PC-9 (cell line): ENCODE results near the gene MRPS27. TPM values are rescaled to one million over a fixed set of nuclear protein-coding genes. Genes with fewer than 3 reads are reported as not detected.

ENCODE experiments used
- BruUV-seq: library from RNA; stranded (reverse); fragments of 400-500 nt; replicated peaks from 2 replicates; lab custom pipeline; 2021; lab: Mats Ljungman, UMichigan
- CTCF ChIA-PET: fragments of 300-600 bp; sonication (Branson Sonifier 250); formaldehyde crosslinking; loops from one replicate; lab custom pipeline; 2022; ENCODE audit warnings: antibody characterized with exemption; lab: Charles Lee
- POLR2A ChIA-PET: fragments of 300-600 bp; sonication (Branson Sonifier 250); formaldehyde crosslinking; loops from one replicate; lab custom pipeline; 2022; ENCODE audit warnings: antibody characterized with exemption; ENCODE audit not compliant: unreplicated experiment; lab: Charles Lee
- DNase-seq, 2 experiments: peaks; one replicate each; pipeline versions ENCODE4 v3.0.0 to v3.0.0-alpha.2; 2015 to 2022; ENCODE audit warnings: mixed read lengths in 1 of 2
- H2AFZ ChIP-seq: fragments of 200-600 bp; sonication (generic); 2 replicates; pipeline ENCODE4 v1.8.1; 2017; ENCODE audit warnings: antibody characterized with exemption
- H3F3A ChIP-seq: fragments of 200-600 bp; sonication (generic); 2 replicates; pipeline ENCODE4 v1.8.1; 2017; ENCODE audit warnings: antibody characterized with exemption, mild to moderate bottlenecking, low read depth; ENCODE audit not compliant: insufficient read depth
- H3K27ac ChIP-seq: fragments of 200-600 bp; sonication (generic); 2 replicates; pipeline ENCODE4 v1.6.1; 2016; ENCODE audit warnings: mixed run types
- H3K27me3 ChIP-seq: fragments of 200-600 bp; sonication (generic); 2 replicates; pipeline ENCODE4 v1.6.1; 2016; ENCODE audit warnings: low read depth, mixed run types; ENCODE audit not compliant: insufficient read depth
- H3K36me3 ChIP-seq: fragments of 200-600 bp; sonication (generic); 2 replicates; pipeline ENCODE4 v1.6.1; 2016; ENCODE audit warnings: low read depth, mixed run types
- H3K4me1 ChIP-seq: fragments of 200-600 bp; sonication (generic); replicated peaks from 2 replicates; pipeline ENCODE4 v1.6.1; 2016; ENCODE audit warnings: mixed run types; ENCODE audit not compliant: insufficient read depth
- H3K4me2 ChIP-seq: fragments of 200-600 bp; sonication (generic); 2 replicates; pipeline ENCODE4 v1.6.1; 2017; ENCODE audit warnings: mixed run types
- H3K4me3 ChIP-seq: fragments of 200-600 bp; sonication (generic); 2 replicates; pipeline ENCODE4 v1.6.1; 2016; ENCODE audit warnings: mixed run types
- H3K79me2 ChIP-seq: fragments of 200-600 bp; sonication (generic); 2 replicates; pipeline ENCODE4 v1.6.1; 2017; ENCODE audit warnings: low read depth, mixed run types
- H3K9me2 ChIP-seq: fragments of 200-600 bp; sonication (generic); 2 replicates; pipeline ENCODE4 v1.8.1; 2017; ENCODE audit warnings: mild to moderate bottlenecking; ENCODE audit not compliant: insufficient read depth
- H3K9me3 ChIP-seq: fragments of 200-600 bp; sonication (generic); 2 replicates; pipeline ENCODE4 v1.8.1; 2016; ENCODE audit warnings: low read depth; ENCODE audit not compliant: insufficient read depth
- H4K20me1 ChIP-seq: fragments of 200-600 bp; sonication (generic); 2 replicates; pipeline ENCODE4 v1.8.1; 2017; ENCODE audit not compliant: insufficient read depth
- EZH2 ChIP-seq: fragments of 200-600 bp; sonication (generic); IDR thresholded peaks from 2 replicates; pipeline ENCODE4 v1.8.0; 2017; ENCODE audit warnings: antibody characterized with exemption, low read depth
- intact Hi-C: fragments of 100-400 bp; cut with micrococcal nuclease; formaldehyde crosslinking; loops from one replicate; pipeline ENCODE4 v1.10.0; 2022; ENCODE audit not compliant: unreplicated experiment
- total RNA-seq: library from RNA; stranded (reverse); gene quantifications from 2 replicates; pipeline ENCODE4 v1.2.3, GENCODE V29; 2021
- TF ChIP-seq, protein P1 (sequence below): fragments of 200-600 bp; sonication (generic); conservative IDR thresholded peaks from 2 replicates; pipeline ENCODE4 v1.6.1; 2017; ENCODE audit warnings: mixed run types, antibody characterized with exemption, mild to moderate bottlenecking, moderate library complexity

Gene MRPS27
- total RNA-seq, 1 experiment from 2014 or later = 71.0 TPM

DNA sequence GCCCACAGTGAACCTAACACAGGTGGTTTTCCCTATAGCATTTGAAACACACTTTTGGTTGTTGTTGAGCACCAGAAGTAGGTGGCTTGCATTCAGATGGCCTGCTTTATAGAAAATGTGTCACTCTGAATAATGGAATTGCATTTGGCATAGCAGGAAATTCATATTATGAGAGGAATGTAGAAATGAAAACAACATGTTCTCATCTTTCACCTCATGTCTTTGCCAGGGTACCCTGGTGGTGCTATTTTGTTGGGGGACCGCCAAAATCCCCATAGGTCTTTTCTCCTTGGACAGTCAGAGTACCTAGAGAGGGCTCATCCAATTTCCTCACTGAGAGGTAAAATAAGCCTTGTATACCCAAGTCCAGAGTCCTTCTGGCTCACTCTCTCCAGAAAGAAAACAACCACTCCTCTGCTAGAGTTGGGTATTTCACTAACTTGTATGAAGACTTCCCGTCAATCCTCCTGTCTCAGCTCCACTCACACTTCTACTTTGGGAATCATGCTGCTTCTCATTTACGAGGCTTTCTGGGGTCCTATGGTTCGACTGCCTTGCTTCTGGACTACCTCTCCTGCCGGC lies 67.4 kb downstream of the MRPS27 start:
- no peak for DNase-seq
- H3K36me3 ChIP-seq = no peaks in the 10 kb centered on the region
- ChIA-PET POLR2A (no interaction called here), CTCF (interaction anchor here (0.5 kb wide), 1 partner anchor 386 kb away, joined by 4 read pairs; no protein-coding TSS in a partner anchor)
- BruUV-seq = no TSS peak
- H3F3A ChIP-seq = peaks cover 18% of the 10 kb centered on the region
- no peak overlapping the region for H3K4me3 ChIP-seq
- no peak overlapping the region for H3K4me2 ChIP-seq
- H3K27ac ChIP-seq = no peak overlapping the region
- H3K9me3 ChIP-seq = no peaks in the 10 kb centered on the region
- intact Hi-C loops = no loop called here
- H3K4me1 ChIP-seq = peaks cover 28% of the 10 kb centered on the region
- no peaks in the 10 kb centered on the region for H3K9me2 ChIP-seq
- peaks cover 5% of the 10 kb centered on the region; the same call in 1 of the 2 replicates for H3K79me2 ChIP-seq
- H2AFZ ChIP-seq = no peak overlapping the region
- TF ChIP-seq, protein P1, sequence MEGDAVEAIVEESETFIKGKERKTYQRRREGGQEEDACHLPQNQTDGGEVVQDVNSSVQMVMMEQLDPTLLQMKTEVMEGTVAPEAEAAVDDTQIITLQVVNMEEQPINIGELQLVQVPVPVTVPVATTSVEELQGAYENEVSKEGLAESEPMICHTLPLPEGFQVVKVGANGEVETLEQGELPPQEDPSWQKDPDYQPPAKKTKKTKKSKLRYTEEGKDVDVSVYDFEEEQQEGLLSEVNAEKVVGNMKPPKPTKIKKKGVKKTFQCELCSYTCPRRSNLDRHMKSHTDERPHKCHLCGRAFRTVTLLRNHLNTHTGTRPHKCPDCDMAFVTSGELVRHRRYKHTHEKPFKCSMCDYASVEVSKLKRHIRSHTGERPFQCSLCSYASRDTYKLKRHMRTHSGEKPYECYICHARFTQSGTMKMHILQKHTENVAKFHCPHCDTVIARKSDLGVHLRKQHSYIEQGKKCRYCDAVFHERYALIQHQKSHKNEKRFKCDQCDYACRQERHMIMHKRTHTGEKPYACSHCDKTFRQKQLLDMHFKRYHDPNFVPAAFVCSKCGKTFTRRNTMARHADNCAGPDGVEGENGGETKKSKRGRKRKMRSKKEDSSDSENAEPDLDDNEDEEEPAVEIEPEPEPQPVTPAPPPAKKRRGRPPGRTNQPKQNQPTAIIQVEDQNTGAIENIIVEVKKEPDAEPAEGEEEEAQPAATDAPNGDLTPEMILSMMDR = no peak
- no peak for TF ChIP-seq EZH2
- H3K27me3 ChIP-seq = no peaks in the 10 kb centered on the region
- H4K20me1 ChIP-seq = no peaks in the 10 kb centered on the region

DNA sequence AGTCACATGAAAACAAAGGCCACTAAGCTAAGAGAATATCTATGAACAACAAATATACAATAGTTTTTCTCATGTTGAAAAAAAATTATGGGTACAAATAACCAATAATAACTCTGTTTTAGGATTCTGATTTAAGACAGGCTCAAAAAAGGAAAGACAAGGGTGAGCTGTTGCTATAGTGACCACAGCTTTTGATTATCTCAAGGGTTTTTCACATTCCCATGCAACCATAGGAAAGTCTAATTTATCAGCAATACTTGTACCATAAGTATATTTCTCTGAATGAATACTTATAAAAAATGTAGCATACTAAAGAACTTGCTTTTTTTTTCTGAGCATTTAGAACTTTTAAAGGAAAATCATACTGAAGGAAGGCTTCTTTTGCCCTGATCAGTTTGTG lies 68.0 kb downstream of the MRPS27 start:
- intact Hi-C loops = no loop called here
- peaks cover 35% of the 10 kb centered on the region for H3K4me1 ChIP-seq

GRCh38 chr5:72251386-72251785 lies 68.7 kb downstream of the MRPS27 start:
- Histone ChIP-seq H3K79me2 (peaks cover 12% of the 10 kb centered on the region), H3K4me3 (no peak overlapping the region), H3K36me3 (no peaks in the 10 kb centered on the region), H3F3A (peaks cover 21% of the 10 kb centered on the region), H3K4me1 (peaks cover 36% of the 10 kb centered on the region), H3K27ac (no peak overlapping the region), H3K9me2 (no peaks in the 10 kb centered on the region; the same call in 1 of the 2 replicates), H3K27me3 (no peaks in the 10 kb centered on the region), H3K9me3 (no peaks in the 10 kb centered on the region), H3K4me2 (no peak overlapping the region), H2AFZ (no peak overlapping the region), H4K20me1 (no peaks in the 10 kb centered on the region)
- CTCF ChIA-PET = no interaction called here
- no peak for TF ChIP-seq EZH2
- DNase-seq = no peak
- POLR2A ChIA-PET = interaction anchor here (0.5 to 0.8 kb wide), 2 partner anchors 69 to 1531 kb away, joined by 6 to 7 read pairs; partner anchors contain the start of gene PTCD2
- intact Hi-C loops = no loop called here
- no TSS peak for BruUV-seq

More for the DNA sequence above, 68.0 kb downstream of the MRPS27 start:
- Histone ChIP-seq H3K9me2 (no peaks in the 10 kb centered on the region; the same call in 1 of the 2 replicates), H3K79me2 (peaks cover 10% of the 10 kb centered on the region), H3K4me2 (no peak overlapping the region), H3K4me3 (no peak overlapping the region), H3K27ac (no peak overlapping the region), H3K9me3 (no peaks in the 10 kb centered on the region), H3K36me3 (no peaks in the 10 kb centered on the region), H3F3A (peaks cover 21% of the 10 kb centered on the region), H4K20me1 (no peaks in the 10 kb centered on the region), H3K27me3 (no peaks in the 10 kb centered on the region), H2AFZ (no peak overlapping the region)
- ChIA-PET POLR2A (interaction anchor here (0.5 to 0.8 kb wide), 2 partner anchors 68 to 1531 kb away, joined by 6 to 7 read pairs; partner anchors contain the start of gene PTCD2), CTCF (interaction anchor here (0.5 kb wide), 1 partner anchor 386 kb away, joined by 4 read pairs; no protein-coding TSS in a partner anchor)
- no peak for TF ChIP-seq EZH2
- TF ChIP-seq, protein P1 = no peak
- no peak for DNase-seq
- no TSS peak for BruUV-seq
